AG09319 (cell line): ENCODE data around the gene ARHGAP21.
A peak's percentile ranks its signal among the peaks of the same experiment; 100 is the strongest.

ENCODE experiments used
- DNase-seq: peaks from one replicate; pipeline ENCODE4 v3.0.0-alpha.2; 2010; ENCODE audit warnings: low read depth; ENCODE audit errors: extremely low read depth
- CTCF ChIP-seq: IDR thresholded peaks from 2 replicates; pipeline ENCODE4 v1.5.1; 2011; ENCODE audit warnings: low read depth, mild to moderate bottlenecking, inconsistent platforms, low read length, moderate library complexity

The ARHGAP21 gene

GRCh38 chr10:24569828-24570657, 153.6 kb downstream of the ARHGAP21 start:
- no peak for DNase-seq
- TF ChIP-seq CTCF, result no peak

- DNase-seq, result no peak
Measured at GRCh38 chr10:24569330-24569796, 154.3 kb downstream of the ARHGAP21 start.

GRCh38 chr10:24568042-24568441, 155.6 kb downstream of the ARHGAP21 start:
- DNase-seq, result no peak
- TF ChIP-seq CTCF, result no peak

More at GRCh38 chr10:24569330-24569796, 154.3 kb downstream of the ARHGAP21 start:
- TF ChIP-seq CTCF, result no peak

- TF ChIP-seq CTCF, result no peak
- peak; percentile 2 for DNase-seq
Measured at GRCh38 chr10:24561453-24561852, 162.2 kb downstream of the ARHGAP21 start.

GRCh38 chr10:24556750-24557742, 166.6 kb downstream of the ARHGAP21 start:
- peak; percentile 77 for TF ChIP-seq CTCF
- peak; percentile 47 for DNase-seq

- no peak for DNase-seq
- TF ChIP-seq CTCF, result no peak
Measured at GRCh38 chr10:24556126-24556749, 167.4 kb downstream of the ARHGAP21 start.
